Memory B cell (primary cell): ENCODE data around the gene PARP8.
"Not testable (repeated sequence)": the region's sequence is repeated elsewhere in the genome, so short reads cannot be mapped to it uniquely, and the experiment has no call there.

Source experiments
- ATAC-seq: fragments of 150-1000 bp; cut with Tn5 transposase; 2 replicates; pipeline ENCODE4 v1.10.0; 2021; ENCODE audit warnings: low read depth, mild to moderate bottlenecking, moderate library complexity
- DNase-seq, 2 donors: peaks; one replicate each; pipeline ENCODE4 v3.0.0; 2022; ENCODE audit warnings: low spot score in 2 of 2
- H3K27ac Mint-ChIP-seq: one replicate; pipeline ENCODE4 v1.8.0; 2022; ENCODE audit warnings: mild to moderate bottlenecking, moderate library complexity, mixed read lengths
- H3K27me3 Mint-ChIP-seq: one replicate; pipeline ENCODE4 v1.8.0; 2022; ENCODE audit warnings: mixed read lengths
- H3K36me3 Mint-ChIP-seq: one replicate; pipeline ENCODE4 v1.8.0; 2022; ENCODE audit warnings: mild to moderate bottlenecking, mixed read lengths
- H3K4me1 Mint-ChIP-seq: one replicate; pipeline ENCODE4 v1.8.0; 2022; ENCODE audit warnings: mixed read lengths
- H3K4me3 Mint-ChIP-seq: one replicate; pipeline ENCODE4 v1.8.0; 2022; ENCODE audit warnings: mild to moderate bottlenecking, moderate library complexity, mixed read lengths
- H3K9me3 Mint-ChIP-seq: one replicate; pipeline ENCODE4 v1.8.0; 2022; ENCODE audit warnings: mixed read lengths

The PARP8 gene

DNA sequence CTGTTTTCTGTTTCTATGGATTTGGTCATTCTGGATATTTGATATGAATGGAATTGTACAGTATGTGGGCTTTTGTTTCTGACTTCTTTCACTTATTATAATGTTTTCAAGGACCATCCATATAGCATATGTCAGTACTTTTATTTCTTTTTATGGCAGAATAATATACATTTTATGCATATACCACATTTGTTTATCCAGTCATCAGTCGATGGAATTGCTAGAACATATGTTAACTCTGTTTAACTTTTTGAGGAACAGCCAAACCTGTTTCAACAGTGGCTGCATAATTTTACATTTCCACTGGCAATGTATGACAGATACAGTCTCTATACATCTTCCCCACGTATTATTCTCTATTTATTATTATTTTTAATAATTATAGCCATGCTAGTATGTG lies 131.6 kb downstream of the PARP8 start:
- Mint-ChIP-seq H3K4me3 (no peak overlapping the region), H3K36me3 (peaks cover 46% of the 10 kb centered on the region), H3K4me1 (no peaks in the 10 kb centered on the region), H3K27me3 (no peaks in the 10 kb centered on the region), H3K27ac (no peak overlapping the region), H3K9me3 (peaks cover 6% of the 10 kb centered on the region)
- no peak for DNase-seq
- ATAC-seq, result no peak

GRCh38 chr5:50799596-50799995 lies 133.2 kb downstream of the PARP8 start:
- Mint-ChIP-seq H3K27me3 (no peaks in the 10 kb centered on the region), H3K27ac (no peak overlapping the region), H3K4me1 (no peaks in the 10 kb centered on the region), H3K4me3 (no peak overlapping the region), H3K9me3 (peaks cover 11% of the 10 kb centered on the region), H3K36me3 (peaks cover 58% of the 10 kb centered on the region)
- ATAC-seq (no peak), DNase-seq (no peak)

DNA sequence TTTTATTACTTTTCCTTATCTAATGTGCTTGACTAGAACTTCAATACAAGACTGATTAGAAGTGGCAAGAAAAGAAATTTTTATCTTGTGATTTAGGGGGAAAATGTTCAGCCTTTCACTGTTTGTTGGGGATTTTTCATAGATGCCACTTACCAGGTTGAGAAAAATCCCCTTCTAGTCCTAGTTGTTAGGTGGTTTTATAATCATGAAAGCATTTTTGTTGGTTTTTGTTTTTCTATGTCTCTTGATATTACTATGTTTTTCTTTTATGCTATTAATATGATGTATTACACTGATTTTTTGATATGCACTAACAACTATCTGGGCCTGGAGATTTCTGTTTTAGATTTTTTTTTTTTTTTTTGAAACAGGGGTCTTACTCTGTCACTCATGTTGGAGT lies 134.0 kb downstream of the PARP8 start:
- DNase-seq, result no peak
- H3K4me3 Mint-ChIP-seq, result no peak overlapping the region
- H3K9me3 Mint-ChIP-seq, result peaks cover 11% of the 10 kb centered on the region
- ATAC-seq, result no peak
- no peaks in the 10 kb centered on the region for H3K4me1 Mint-ChIP-seq
- H3K36me3 Mint-ChIP-seq, result peaks cover 54% of the 10 kb centered on the region
- H3K27ac Mint-ChIP-seq, result no peak overlapping the region
- H3K27me3 Mint-ChIP-seq, result no peaks in the 10 kb centered on the region

GRCh38 chr5:50807661-50808060 lies 141.2 kb downstream of the PARP8 start:
- Mint-ChIP-seq H3K27ac (no peak overlapping the region), H3K4me3 (no peak overlapping the region), H3K9me3 (peaks cover 7% of the 10 kb centered on the region), H3K27me3 (no peaks in the 10 kb centered on the region), H3K36me3 (peaks cover 56% of the 10 kb centered on the region), H3K4me1 (no peaks in the 10 kb centered on the region)
- ATAC-seq (no peak), DNase-seq (no peak)

DNA sequence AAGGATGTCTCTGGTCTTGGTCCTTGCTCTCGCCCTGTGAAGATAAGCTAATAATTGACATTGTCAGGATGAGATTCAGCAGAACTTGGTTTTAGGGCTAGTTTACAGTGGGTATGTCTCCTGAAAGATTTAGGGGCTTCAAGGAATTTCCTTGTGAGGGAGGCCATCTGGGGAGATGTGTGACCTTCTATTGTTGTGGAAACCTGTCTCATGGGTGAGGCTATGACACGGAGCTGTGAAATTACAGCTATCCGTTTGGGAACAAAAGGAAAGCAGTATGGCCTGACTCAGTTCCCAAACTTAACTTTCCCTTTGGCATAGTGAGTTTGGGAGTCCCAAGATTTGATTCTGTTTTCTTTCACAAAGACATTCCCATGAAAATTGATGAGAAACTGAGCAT lies 142.0 kb downstream of the PARP8 start:
- peaks cover under 1% of the 10 kb centered on the region for H3K9me3 Mint-ChIP-seq
- no peak overlapping the region for H3K27ac Mint-ChIP-seq
- H3K36me3 Mint-ChIP-seq, result peaks cover 49% of the 10 kb centered on the region
- no peaks in the 10 kb centered on the region for H3K27me3 Mint-ChIP-seq
- ATAC-seq, result no peak
- H3K4me1 Mint-ChIP-seq, result no peaks in the 10 kb centered on the region
- no peak overlapping the region for H3K4me3 Mint-ChIP-seq
- DNase-seq, result no peak

GRCh38 chr5:50811746-50812145 lies 145.3 kb downstream of the PARP8 start:
- H3K27me3 Mint-ChIP-seq, H3K9me3 Mint-ChIP-seq, DNase-seq, H3K27ac Mint-ChIP-seq, H3K4me1 Mint-ChIP-seq, H3K4me3 Mint-ChIP-seq, ATAC-seq: not testable (repeated sequence)
- H3K36me3 Mint-ChIP-seq, result peaks cover 41% of the 10 kb centered on the region

DNA sequence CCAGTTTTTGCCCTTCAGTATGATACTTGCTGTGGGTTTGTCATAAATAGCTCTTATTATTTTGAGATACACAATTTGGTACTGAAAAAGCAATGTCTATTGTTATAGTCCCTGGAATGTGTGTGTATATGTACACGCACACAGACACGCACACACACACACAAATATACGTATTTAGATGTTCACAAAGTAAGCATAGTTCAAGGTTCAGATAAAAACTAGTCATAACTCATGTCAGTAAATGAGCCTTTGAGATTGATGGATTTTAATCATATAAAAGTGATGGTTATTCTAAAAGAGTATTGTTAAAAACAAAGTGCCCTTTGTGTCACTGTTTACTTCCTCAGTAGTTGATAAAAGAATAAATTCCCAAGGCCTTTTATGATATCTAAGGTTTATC lies 147.3 kb downstream of the PARP8 start:
- no peak overlapping the region for H3K27ac Mint-ChIP-seq
- peaks cover 34% of the 10 kb centered on the region for H3K36me3 Mint-ChIP-seq
- no peaks in the 10 kb centered on the region for H3K9me3 Mint-ChIP-seq
- H3K4me1 Mint-ChIP-seq, result no peaks in the 10 kb centered on the region
- no peak overlapping the region for H3K4me3 Mint-ChIP-seq
- no peak for ATAC-seq
- DNase-seq, result no peak
- no peaks in the 10 kb centered on the region for H3K27me3 Mint-ChIP-seq

- Mint-ChIP-seq H3K27ac (no peak overlapping the region), H3K4me1 (no peaks in the 10 kb centered on the region), H3K9me3 (no peaks in the 10 kb centered on the region), H3K27me3 (no peaks in the 10 kb centered on the region), H3K36me3 (peaks cover 32% of the 10 kb centered on the region), H3K4me3 (no peak overlapping the region)
- DNase-seq (no peak), ATAC-seq (no peak)
Observed at GRCh38 chr5:50814556-50814955, 148.1 kb downstream of the PARP8 start.

DNA sequence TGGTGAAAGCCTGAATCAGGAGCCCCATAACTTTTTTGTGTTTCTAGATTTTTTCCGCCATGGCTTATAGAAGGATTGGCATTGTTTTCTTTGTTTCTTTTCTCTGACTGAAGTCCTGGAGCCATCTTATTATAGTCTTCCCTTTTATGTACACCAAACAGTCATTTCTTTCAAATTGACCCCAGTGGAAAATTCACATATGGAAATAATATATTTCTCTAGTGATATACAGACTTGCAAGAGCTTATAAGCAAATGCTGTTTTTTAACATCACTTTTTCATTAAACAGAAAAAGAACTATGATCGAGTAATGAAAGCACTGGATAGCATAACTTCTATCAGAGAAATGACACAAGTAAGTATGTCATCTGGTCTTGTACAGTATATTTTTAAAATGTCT lies 155.6 kb downstream of the PARP8 start:
- DNase-seq, result no peak
- Mint-ChIP-seq H3K27me3 (no peaks in the 10 kb centered on the region), H3K36me3 (peaks cover 34% of the 10 kb centered on the region), H3K4me1 (peaks cover 7% of the 10 kb centered on the region), H3K9me3 (no peaks in the 10 kb centered on the region), H3K4me3 (no peak overlapping the region), H3K27ac (no peak overlapping the region)
- ATAC-seq, result no peak

- no peaks in the 10 kb centered on the region for H3K9me3 Mint-ChIP-seq
- DNase-seq (no peak), ATAC-seq (no peak)
- H3K36me3 Mint-ChIP-seq, result peaks cover 31% of the 10 kb centered on the region
- H3K4me1 Mint-ChIP-seq, result peaks cover 7% of the 10 kb centered on the region
- no peak overlapping the region for H3K27ac Mint-ChIP-seq
- H3K27me3 Mint-ChIP-seq, result no peaks in the 10 kb centered on the region
- no peak overlapping the region for H3K4me3 Mint-ChIP-seq
Observed at GRCh38 chr5:50822761-50823160, 156.3 kb downstream of the PARP8 start.

GRCh38 chr5:50823568-50823967 lies 157.1 kb downstream of the PARP8 start:
- DNase-seq, result no peak
- peaks cover 33% of the 10 kb centered on the region for H3K36me3 Mint-ChIP-seq
- H3K9me3 Mint-ChIP-seq, result no peaks in the 10 kb centered on the region
- H3K27me3 Mint-ChIP-seq, result no peaks in the 10 kb centered on the region
- no peak overlapping the region for H3K4me3 Mint-ChIP-seq
- H3K27ac Mint-ChIP-seq, result no peak overlapping the region
- peaks cover 7% of the 10 kb centered on the region for H3K4me1 Mint-ChIP-seq
- no peak for ATAC-seq

DNA sequence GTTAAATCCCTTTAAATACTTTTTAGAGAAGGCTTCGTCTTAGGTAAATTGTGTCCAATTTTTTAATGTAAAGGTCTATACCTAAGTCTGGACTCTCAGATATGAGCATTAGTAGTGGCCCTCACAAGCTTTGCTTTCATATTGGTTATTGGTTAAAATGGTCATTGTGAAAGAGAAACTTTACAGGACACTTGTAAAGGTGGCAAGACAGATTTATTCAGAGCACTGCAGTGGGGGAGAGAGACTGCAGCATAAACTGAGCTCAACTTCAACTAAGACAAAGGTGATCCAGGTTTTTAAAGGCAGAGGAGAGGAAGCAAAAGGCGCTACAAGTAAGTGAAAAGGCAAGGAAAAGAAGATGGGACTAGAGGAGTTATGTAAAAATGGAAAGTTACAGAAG lies 157.7 kb downstream of the PARP8 start:
- no peak for ATAC-seq
- Mint-ChIP-seq H3K36me3 (peaks cover 35% of the 10 kb centered on the region), H3K4me1 (peaks cover 7% of the 10 kb centered on the region), H3K9me3 (no peaks in the 10 kb centered on the region), H3K27me3 (no peaks in the 10 kb centered on the region), H3K4me3 (no peak overlapping the region), H3K27ac (no peak overlapping the region)
- no peak for DNase-seq

GRCh38 chr5:50827516-50828247 lies 161.2 kb downstream of the PARP8 start:
- ATAC-seq (no peak), DNase-seq (no peak)
- H3K36me3 Mint-ChIP-seq, result peaks cover 24% of the 10 kb centered on the region
- no peaks in the 10 kb centered on the region for H3K9me3 Mint-ChIP-seq
- no peak overlapping the region for H3K4me3 Mint-ChIP-seq
- no peaks in the 10 kb centered on the region for H3K27me3 Mint-ChIP-seq
- peaks cover 7% of the 10 kb centered on the region for H3K4me1 Mint-ChIP-seq
- no peak overlapping the region for H3K27ac Mint-ChIP-seq

DNA sequence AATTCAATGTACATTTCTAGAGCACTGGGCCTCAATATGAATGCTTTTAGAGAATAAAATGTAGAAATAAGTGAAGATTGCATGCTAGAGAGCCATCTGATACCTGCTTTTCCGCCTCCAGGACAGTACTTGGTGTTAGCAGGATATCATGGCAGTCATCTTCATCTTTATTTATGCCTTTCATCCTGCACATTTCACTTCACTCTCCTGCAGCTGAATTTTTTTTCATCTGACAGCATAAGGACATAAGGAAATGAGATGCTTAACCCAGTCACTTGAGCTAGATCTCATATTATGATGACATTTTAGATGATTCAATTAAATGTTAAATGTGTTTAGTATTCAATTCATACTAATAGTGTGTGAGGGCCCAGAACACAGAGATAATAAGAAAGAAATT lies 162.6 kb downstream of the PARP8 start:
- H3K4me3 Mint-ChIP-seq, result no peak overlapping the region
- no peak for ATAC-seq
- no peak for DNase-seq
- peaks cover 7% of the 10 kb centered on the region for H3K4me1 Mint-ChIP-seq
- H3K27me3 Mint-ChIP-seq, result no peaks in the 10 kb centered on the region
- H3K36me3 Mint-ChIP-seq, result peaks cover 27% of the 10 kb centered on the region
- H3K27ac Mint-ChIP-seq, result no peak overlapping the region
- no peaks in the 10 kb centered on the region for H3K9me3 Mint-ChIP-seq

GRCh38 chr5:50832657-50833284 lies 166.3 kb downstream of the PARP8 start:
- no peaks in the 10 kb centered on the region for H3K4me1 Mint-ChIP-seq
- DNase-seq (no peak), ATAC-seq (no peak)
- H3K27me3 Mint-ChIP-seq, result no peaks in the 10 kb centered on the region
- H3K36me3 Mint-ChIP-seq, result peaks cover 25% of the 10 kb centered on the region
- no peak overlapping the region for H3K4me3 Mint-ChIP-seq
- H3K9me3 Mint-ChIP-seq, result no peaks in the 10 kb centered on the region
- no peak overlapping the region for H3K27ac Mint-ChIP-seq
